Subcutaneous adipose tissue (tissue), 4 donors: ENCODE results near the gene DPH6. TPM values are rescaled to one million over a fixed set of nuclear protein-coding genes. Genes with fewer than 3 reads are reported as not detected.

Experiments used
- CTCF ChIP-seq: fragments of 450-650 bp; IDR thresholded peaks from one replicate; pipeline ENCODE4 v1.5.1; 2016; ENCODE audit warnings: low read depth, mild to moderate bottlenecking, control low read depth, antibody characterized with exemption, moderate library complexity
- total RNA-seq, 4 donors: library from RNA; depleted of rRNA; stranded (reverse); fragments of >200 nt; gene quantifications; one replicate each; pipeline ENCODE4 v1.1.0, GENCODE V29; 2016

The DPH6 gene
- total RNA-seq, 4 donors from 2014 or later: 10.2 to 22.3 (median 20.1) TPM

GRCh38 chr15:35550957-35551356 is 5.0 kb upstream of the DPH6 start:
- no peak for TF ChIP-seq CTCF

- TF ChIP-seq CTCF: no peak
These were observed 3.6 kb upstream of the DPH6 start for GRCh38 chr15:35549567-35549966.

- no peak for TF ChIP-seq CTCF
These were observed 2.5 kb upstream of the DPH6 start for GRCh38 chr15:35548435-35548834.

GRCh38 chr15:35547775-35548364 is 1.9 kb upstream of the DPH6 start:
- TF ChIP-seq CTCF: no peak

GRCh38 chr15:35546511-35547381 is 781 bp upstream of the DPH6 start:
- TF ChIP-seq CTCF: no peak

- no peak for TF ChIP-seq CTCF
These were observed 595 bp downstream of the DPH6 start for GRCh38 chr15:35545316-35545823.

GRCh38 chr15:35540885-35541284 is 5.1 kb downstream of the DPH6 start:
- no peak for TF ChIP-seq CTCF
